Parathyroid adenoma (tissue), 2 donors: Measurements from ENCODE around the gene ZDHHC8.

Experiments
- H2AFZ ChIP-seq: fragments of 300-600 bp; sonication (generic); one replicate; pipeline ENCODE4 v1.7.0; 2017; ENCODE audit warnings: antibody characterized with exemption, mild to moderate bottlenecking
- H3K27ac ChIP-seq: fragments of 300-600 bp; sonication (generic); one replicate; pipeline ENCODE4 v1.7.0; 2017
- H3K27me3 ChIP-seq: fragments of 300-600 bp; sonication (generic); one replicate; pipeline ENCODE4 v1.7.0; 2017; ENCODE audit warnings: low read length; ENCODE audit not compliant: control insufficient read depth, insufficient read depth
- H3K36me3 ChIP-seq: fragments of 300-600 bp; sonication (generic); one replicate; pipeline ENCODE4 v1.7.0; 2017; ENCODE audit warnings: low read length; ENCODE audit not compliant: control insufficient read depth, insufficient read depth
- H3K4me1 ChIP-seq: fragments of 300-600 bp; sonication (generic); one replicate; pipeline ENCODE4 v1.7.0; 2017; ENCODE audit warnings: control low read depth
- H3K4me2 ChIP-seq: fragments of 300-600 bp; sonication (generic); one replicate; pipeline ENCODE4 v1.7.0; 2017; ENCODE audit warnings: low read length
- H3K4me3 ChIP-seq: fragments of 300-600 bp; sonication (generic); one replicate; pipeline ENCODE4 v1.7.0; 2017; ENCODE audit warnings: low read depth, low read length
- H3K79me2 ChIP-seq: fragments of 300-600 bp; sonication (generic); one replicate; pipeline ENCODE4 v1.7.0; 2017; ENCODE audit warnings: control low read depth
- H3K9ac ChIP-seq: fragments of 300-600 bp; sonication (generic); one replicate; pipeline ENCODE4 v1.7.0; 2017; ENCODE audit warnings: mild to moderate bottlenecking
- H3K9me3 ChIP-seq: fragments of 300-600 bp; sonication (generic); one replicate; pipeline ENCODE4 v1.7.0; 2017; ENCODE audit warnings: low read length; ENCODE audit not compliant: control insufficient read depth
- CTCF ChIP-seq: fragments of 300-600 bp; sonication (generic); IDR thresholded peaks from one replicate; pipeline ENCODE4 v1.7.0; 2017; ENCODE audit warnings: antibody characterized with exemption, mild to moderate bottlenecking
- donor health status: primary hyperparathyroidism.

The ZDHHC8 gene

GRCh38 chr22:20095521-20095920, 36.1 kb upstream of the ZDHHC8 start:
- Histone ChIP-seq H3K4me2 (no peak overlapping the region), H3K9ac (no peak overlapping the region), H3K27ac (no peak overlapping the region), H3K4me3 (no peak overlapping the region), H2AFZ (no peak overlapping the region), H3K79me2 (no peaks in the 10 kb centered on the region), H3K9me3 (no peaks in the 10 kb centered on the region), H3K27me3 (no peaks in the 10 kb centered on the region), H3K36me3 (no peaks in the 10 kb centered on the region), H3K4me1 (no peaks in the 10 kb centered on the region)
- no peak for TF ChIP-seq CTCF

GRCh38 chr22:20096574-20097420, 34.8 kb upstream of the ZDHHC8 start:
- Histone ChIP-seq H3K9ac (no peak overlapping the region), H3K27me3 (no peaks in the 10 kb centered on the region), H3K4me2 (no peak overlapping the region), H3K79me2 (no peaks in the 10 kb centered on the region), H3K36me3 (no peaks in the 10 kb centered on the region), H2AFZ (no peak overlapping the region), H3K27ac (no peak overlapping the region), H3K4me1 (no peaks in the 10 kb centered on the region), H3K4me3 (no peak overlapping the region), H3K9me3 (no peaks in the 10 kb centered on the region)
- no peak for TF ChIP-seq CTCF

DNA sequence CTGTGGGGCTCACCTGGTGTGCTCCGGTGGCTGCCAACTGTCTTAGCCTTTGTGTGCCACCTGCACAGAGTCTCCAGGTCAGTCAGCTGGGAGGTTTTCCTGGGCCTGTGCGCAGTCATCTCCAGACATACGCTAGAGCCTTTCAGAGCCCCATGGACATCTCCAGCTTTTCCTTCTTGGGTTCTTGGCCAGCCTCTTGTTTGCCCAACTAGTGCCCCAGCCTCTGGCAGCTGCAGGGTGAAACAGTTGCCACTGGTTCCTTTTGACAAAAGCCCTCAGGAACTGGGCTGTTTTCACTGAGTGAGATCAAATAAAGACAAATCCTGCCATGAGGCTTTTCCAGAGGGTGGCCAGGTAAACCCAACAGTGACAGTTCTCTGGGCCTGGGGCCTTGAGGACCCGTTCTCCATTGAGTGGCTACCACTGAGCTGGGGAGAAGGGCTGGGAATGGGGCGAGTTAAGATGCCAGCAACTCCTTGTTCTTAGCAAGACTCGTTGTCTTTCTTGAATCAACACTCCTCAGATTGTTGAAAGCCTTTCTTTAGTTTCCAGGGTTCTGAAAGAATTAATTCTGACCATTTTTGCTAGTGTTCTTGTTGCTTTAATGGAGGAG, 32.4 kb upstream of the ZDHHC8 start:
- no peaks in the 10 kb centered on the region for H3K9me3 ChIP-seq
- no peak overlapping the region for H3K4me3 ChIP-seq
- H3K9ac ChIP-seq, result no peak overlapping the region
- H3K36me3 ChIP-seq, result no peaks in the 10 kb centered on the region
- H3K4me2 ChIP-seq, result no peak overlapping the region
- no peak for TF ChIP-seq CTCF
- H3K27me3 ChIP-seq, result no peaks in the 10 kb centered on the region
- no peak overlapping the region for H3K27ac ChIP-seq
- H3K4me1 ChIP-seq, result no peaks in the 10 kb centered on the region
- H3K79me2 ChIP-seq, result no peaks in the 10 kb centered on the region
- H2AFZ ChIP-seq, result no peak overlapping the region

DNA sequence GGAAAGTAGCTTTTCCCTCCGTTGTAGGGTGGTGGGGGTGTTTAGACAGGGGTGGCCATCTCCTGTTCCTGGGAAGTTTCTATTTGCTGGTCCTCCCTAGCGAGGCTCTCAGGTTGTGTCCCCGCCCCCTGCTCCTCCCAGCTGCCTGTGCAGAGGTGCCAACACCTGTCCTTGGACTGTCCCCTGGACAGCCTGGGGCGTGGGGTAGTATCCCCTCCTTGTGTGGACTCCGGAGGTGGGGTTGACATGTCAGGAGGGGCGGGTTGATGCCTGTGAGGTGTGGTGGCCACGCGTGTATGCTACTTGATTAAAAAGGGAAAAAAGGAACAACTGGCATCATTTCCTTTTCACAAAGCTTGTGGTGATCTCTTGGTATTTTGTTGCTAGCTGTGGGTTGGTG, 30.0 kb upstream of the ZDHHC8 start:
- no peaks in the 10 kb centered on the region for H3K4me1 ChIP-seq
- no peak overlapping the region for H3K4me2 ChIP-seq
- H3K9ac ChIP-seq, result no peak overlapping the region
- H2AFZ ChIP-seq, result no peak overlapping the region
- no peaks in the 10 kb centered on the region for H3K36me3 ChIP-seq
- no peaks in the 10 kb centered on the region for H3K27me3 ChIP-seq
- no peaks in the 10 kb centered on the region for H3K9me3 ChIP-seq
- H3K79me2 ChIP-seq, result no peaks in the 10 kb centered on the region
- H3K4me3 ChIP-seq, result no peak overlapping the region
- no peak for TF ChIP-seq CTCF
- H3K27ac ChIP-seq, result no peak overlapping the region
